DND-41 (cell line): Measurements from ENCODE around the gene TGM4.

Experiments used
- EZH2 ChIP-seq: IDR thresholded peaks from 3 replicates; pipeline ENCODE4 v1.6.1; 2012; ENCODE audit warnings: borderline replicate concordance, low read depth, mild to moderate bottlenecking, moderate library complexity, low read length, inconsistent platforms; ENCODE audit not compliant: severe bottlenecking
- TF ChIP-seq, protein P1 (sequence below): IDR thresholded peaks from 2 replicates; pipeline ENCODE4 v1.5.1; 2012; ENCODE audit warnings: borderline replicate concordance, low read length, moderate library complexity, mild to moderate bottlenecking; ENCODE audit not compliant: poor library complexity, severe bottlenecking; ENCODE audit errors: extremely low read depth

DNA sequence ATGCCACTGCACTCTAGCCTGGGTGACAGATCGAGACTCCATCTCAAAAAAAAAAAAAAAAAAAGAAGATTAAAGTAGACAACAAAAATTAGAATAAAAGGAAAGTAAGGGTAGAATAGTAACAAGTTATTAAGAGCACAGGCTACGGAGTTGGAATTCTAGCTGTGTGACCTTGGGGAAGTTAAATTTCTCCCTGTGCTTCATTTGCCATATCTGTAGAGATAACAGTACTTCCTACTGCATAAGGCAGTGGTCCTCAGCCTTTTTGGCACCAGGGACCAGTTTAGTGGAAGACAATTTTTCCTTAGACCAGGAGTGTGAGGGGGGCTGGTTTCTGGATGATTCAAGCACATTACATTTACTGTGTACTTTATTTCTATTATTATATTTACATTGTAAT lies 41.4 kb upstream of the TGM4 start:
- TF ChIP-seq, protein P1, sequence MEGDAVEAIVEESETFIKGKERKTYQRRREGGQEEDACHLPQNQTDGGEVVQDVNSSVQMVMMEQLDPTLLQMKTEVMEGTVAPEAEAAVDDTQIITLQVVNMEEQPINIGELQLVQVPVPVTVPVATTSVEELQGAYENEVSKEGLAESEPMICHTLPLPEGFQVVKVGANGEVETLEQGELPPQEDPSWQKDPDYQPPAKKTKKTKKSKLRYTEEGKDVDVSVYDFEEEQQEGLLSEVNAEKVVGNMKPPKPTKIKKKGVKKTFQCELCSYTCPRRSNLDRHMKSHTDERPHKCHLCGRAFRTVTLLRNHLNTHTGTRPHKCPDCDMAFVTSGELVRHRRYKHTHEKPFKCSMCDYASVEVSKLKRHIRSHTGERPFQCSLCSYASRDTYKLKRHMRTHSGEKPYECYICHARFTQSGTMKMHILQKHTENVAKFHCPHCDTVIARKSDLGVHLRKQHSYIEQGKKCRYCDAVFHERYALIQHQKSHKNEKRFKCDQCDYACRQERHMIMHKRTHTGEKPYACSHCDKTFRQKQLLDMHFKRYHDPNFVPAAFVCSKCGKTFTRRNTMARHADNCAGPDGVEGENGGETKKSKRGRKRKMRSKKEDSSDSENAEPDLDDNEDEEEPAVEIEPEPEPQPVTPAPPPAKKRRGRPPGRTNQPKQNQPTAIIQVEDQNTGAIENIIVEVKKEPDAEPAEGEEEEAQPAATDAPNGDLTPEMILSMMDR: no peak
- TF ChIP-seq EZH2: no peak
